Measurements from ENCODE around the gene SBK3. TPM values are rescaled to one million over a fixed set of nuclear protein-coding genes. Genes with fewer than 3 reads are reported as not detected.
"Not testable (repeated sequence)": the region's sequence is repeated elsewhere in the genome, so short reads cannot be mapped to it uniquely, and the experiment has no call there.

The SBK3 gene
- total RNA-seq, 1 experiment from 2014 or later, result 4.0 TPM

- Histone ChIP-seq H3K4me3 (ENCODE audit: low read depth in 2 of 2, low read length in 2 of 2) (no peak overlapping the region), H3K9me3 (ENCODE audit: control insufficient read depth, insufficient read depth, low read depth, low read length) (no peaks in the 10 kb centered on the region), H3K27me3 (ENCODE audit: control insufficient read depth, insufficient read depth, low read length) (no peaks in the 10 kb centered on the region), H3K4me1 (ENCODE audit: control insufficient read depth, insufficient read depth, low read length) (peaks cover 9% of the 10 kb centered on the region), H3K36me3 (ENCODE audit: control insufficient read depth, insufficient read depth, low read length) (no peaks in the 10 kb centered on the region; the same call in 1 of the 2 replicates), H3K27ac (ENCODE audit: low read length) (no peak overlapping the region)
- ChIA-PET CTCF (no interaction called here), POLR2A (interaction anchor here (0.8 kb wide), 1 partner anchor 27 kb away, joined by 5 read pairs; no protein-coding TSS in a partner anchor)
- DNase-seq (ENCODE audit: low read depth, low spot score), result no peak
- no TSS peak for BruUV-seq (replicated peaks)
- intact Hi-C loops (cut with micrococcal nuclease; ENCODE audit: unreplicated experiment), result no loop called here
- TF ChIP-seq REST (IDR thresholded peaks at IDR 0.05; ENCODE audit: insufficient read depth in 1 of 2, low read depth in 2 of 2, low read length in 1 of 2) (no peak), SIN3A (IDR thresholded peaks at IDR 0.05; ENCODE audit: borderline replicate concordance, insufficient read depth, low read depth, low read length) (no peak), TCF7L2 (IDR thresholded peaks at IDR 0.05; ENCODE audit: low read depth, low read length) (no peak), CTCF (IDR thresholded peaks at IDR 0.05) (no peak), POLR2AphosphoS5 (IDR thresholded peaks at IDR 0.05; ENCODE audit: low read depth, low read length) (no peak)
- no peak for ATAC-seq
- in situ Hi-C loops (cut with HindIII; ENCODE audit: low pct_unique_long_range_greater_than_20kb, low sequenced_read_pairs), result no loop called here
Observed at GRCh38 chr19:55576746-55577145, 31.4 kb upstream of the SBK3 start.

GRCh38 chr19:55573929-55574328, 28.6 kb upstream of the SBK3 start:
- DNase-seq (ENCODE audit: low read depth, low spot score); H3K27ac ChIP-seq (ENCODE audit: low read length); H3K9me3 ChIP-seq (ENCODE audit: control insufficient read depth, insufficient read depth, low read depth, low read length); H3K4me3 ChIP-seq (ENCODE audit: low read depth in 2 of 2, low read length in 2 of 2); intact Hi-C loops (cut with micrococcal nuclease; ENCODE audit: unreplicated experiment); H3K36me3 ChIP-seq (ENCODE audit: control insufficient read depth, insufficient read depth, low read length); H3K4me1 ChIP-seq (ENCODE audit: control insufficient read depth, insufficient read depth, low read length); BruUV-seq (replicated peaks); in situ Hi-C loops (cut with HindIII; ENCODE audit: low pct_unique_long_range_greater_than_20kb, low sequenced_read_pairs); ATAC-seq; H3K27me3 ChIP-seq (ENCODE audit: control insufficient read depth, insufficient read depth, low read length): not testable (repeated sequence)
- POLR2A ChIA-PET, result interaction anchor here (0.7 kb wide), 2 partner anchors 87 to 434 kb away, joined by 3 to 8 read pairs; no protein-coding TSS in a partner anchor
- CTCF ChIA-PET, result interaction anchor here (0.6 kb wide), 1 partner anchor 59 kb away, joined by 6 read pairs; no protein-coding TSS in a partner anchor

- H3K27ac ChIP-seq (ENCODE audit: low read length); H3K4me1 ChIP-seq (ENCODE audit: control insufficient read depth, insufficient read depth, low read length); H3K27me3 ChIP-seq (ENCODE audit: control insufficient read depth, insufficient read depth, low read length); in situ Hi-C loops (cut with HindIII; ENCODE audit: low pct_unique_long_range_greater_than_20kb, low sequenced_read_pairs); H3K36me3 ChIP-seq (ENCODE audit: control insufficient read depth, insufficient read depth, low read length); ATAC-seq; intact Hi-C loops (cut with micrococcal nuclease; ENCODE audit: unreplicated experiment); H3K9me3 ChIP-seq (ENCODE audit: control insufficient read depth, insufficient read depth, low read depth, low read length); BruUV-seq (replicated peaks); H3K4me3 ChIP-seq (ENCODE audit: low read depth in 2 of 2, low read length in 2 of 2); DNase-seq (ENCODE audit: low read depth, low spot score); CTCF ChIA-PET; POLR2A ChIA-PET: not testable (repeated sequence)
Observed at GRCh38 chr19:55569477-55569876, 24.1 kb upstream of the SBK3 start.
